Ascending aorta (tissue), 2 donors: ENCODE data around the gene HTT. TPM values are rescaled to one million over a fixed set of nuclear protein-coding genes. Genes with fewer than 3 reads are reported as not detected.
"Not testable (repeated sequence)": the region's sequence is repeated elsewhere in the genome, so short reads cannot be mapped to it uniquely, and the experiment has no call there.

Source experiments
- DNase-seq, 2 donors: peaks; one replicate each; pipeline ENCODE4 v3.0.0-alpha.2; 2019; ENCODE audit warnings: low spot score in 2 of 2
- H3K27ac ChIP-seq, 2 donors: fragments of 200-600 bp; sonication (generic); one replicate each; pipeline ENCODE4 v1.5.1; 2016 to 2017; ENCODE audit warnings: mild to moderate bottlenecking in 1 of 2
- H3K27me3 ChIP-seq: fragments of 200-600 bp; sonication (generic); one replicate; pipeline ENCODE4 v1.5.1; 2017
- H3K36me3 ChIP-seq, 2 donors: fragments of 200-600 bp; sonication (generic); one replicate each; pipeline ENCODE4 v1.5.1; 2016
- H3K4me1 ChIP-seq, 2 donors: fragments of 200-600 bp; sonication (generic); one replicate each; pipeline ENCODE4 v1.5.1; 2016 to 2017; ENCODE audit warnings: mild to moderate bottlenecking in 1 of 2
- H3K4me3 ChIP-seq, 2 donors: fragments of 200-600 bp; sonication (generic); one replicate each; pipeline ENCODE4 v1.5.1; 2016 to 2017; ENCODE audit warnings: mild to moderate bottlenecking in 1 of 2
- H3K9me3 ChIP-seq, 2 donors: fragments of 200-600 bp; sonication (generic); one replicate each; pipeline ENCODE4 v1.5.1; 2016
- CTCF ChIP-seq, 3 experiments: fragments of 200-600 bp in 2 of 3; fragments of 450-650 bp in 1 of 3; sonication (generic) in 2 of 3; IDR thresholded peaks; one replicate each; pipeline ENCODE4 v1.5.1; 2016 to 2019; ENCODE audit warnings: antibody characterized with exemption in 3 of 3, mild to moderate bottlenecking in 1 of 3, moderate library complexity in 1 of 3
- intact Hi-C: fragments of 100-400 bp; cut with DNase I; formaldehyde crosslinking; loops from one replicate; pipeline ENCODE4 v1.15.1; 2023
- total RNA-seq: library from RNA; depleted of rRNA; stranded (reverse); fragments of >200 nt; gene quantifications from one replicate; pipeline ENCODE4 v1.1.0, GENCODE V29; 2016

The HTT gene
- total RNA-seq, 1 donor from 2014 or later, result 23.7 TPM

- intact Hi-C loops, result no loop called here
- Histone ChIP-seq H3K36me3 (peaks cover 10 to 15% of the 10 kb centered on the region in 2 donors), H3K4me1 (no peaks in the 10 kb centered on the region), H3K27me3 (no peaks in the 10 kb centered on the region), H3K27ac (no peak overlapping the region), H3K9me3 (no peaks in the 10 kb centered on the region), H3K4me3 (no peak overlapping the region)
- DNase-seq, result no peak
- TF ChIP-seq CTCF (IDR thresholded peaks at IDR 0.05), result no peak
Measured at GRCh38 chr4:3083732-3084131, 9.3 kb downstream of the HTT start.

- Histone ChIP-seq H3K36me3 (peaks cover 11 to 19% of the 10 kb centered on the region in 2 donors), H3K27ac (no peak overlapping the region), H3K9me3 (no peaks in the 10 kb centered on the region), H3K4me3 (no peak overlapping the region), H3K4me1 (no peaks in the 10 kb centered on the region), H3K27me3 (no peaks in the 10 kb centered on the region)
- intact Hi-C loops, result no loop called here
- no peak for DNase-seq
- no peak for TF ChIP-seq CTCF (IDR thresholded peaks at IDR 0.05)
Measured at GRCh38 chr4:3085948-3086670, 11.6 kb downstream of the HTT start.

- H3K4me1 ChIP-seq, result no peaks in the 10 kb centered on the region
- TF ChIP-seq CTCF (IDR thresholded peaks at IDR 0.05), result no peak
- H3K27me3 ChIP-seq, result no peaks in the 10 kb centered on the region
- DNase-seq, result no peak
- H3K9me3 ChIP-seq, result no peaks in the 10 kb centered on the region
- H3K4me3 ChIP-seq, result no peak overlapping the region
- intact Hi-C loops, result no loop called here
- no peak overlapping the region for H3K27ac ChIP-seq
- H3K36me3 ChIP-seq, result peaks cover 11 to 19% of the 10 kb centered on the region in 2 donors
Measured at GRCh38 chr4:3087115-3087797, 12.8 kb downstream of the HTT start.

- Histone ChIP-seq H3K4me1 (no peaks in the 10 kb centered on the region), H3K4me3 (no peak overlapping the region), H3K27ac (no peak overlapping the region), H3K27me3 (no peaks in the 10 kb centered on the region), H3K9me3 (no peaks in the 10 kb centered on the region), H3K36me3 (peaks cover 26 to 33% of the 10 kb centered on the region in 2 donors)
- no peak for TF ChIP-seq CTCF (IDR thresholded peaks at IDR 0.05)
- no peak for DNase-seq
- intact Hi-C loops, result no loop called here
Measured at GRCh38 chr4:3091464-3091863, 17.0 kb downstream of the HTT start.

GRCh38 chr4:3094701-3095100 lies 20.2 kb downstream of the HTT start:
- H3K4me1 ChIP-seq, H3K4me3 ChIP-seq, H3K9me3 ChIP-seq, H3K27me3 ChIP-seq, DNase-seq, H3K27ac ChIP-seq, intact Hi-C loops: not testable (repeated sequence)
- H3K36me3 ChIP-seq, result peaks cover 16 to 21% of the 10 kb centered on the region in 2 donors

- no peaks in the 10 kb centered on the region for H3K27me3 ChIP-seq
- intact Hi-C loops, result no loop called here
- no peaks in the 10 kb centered on the region for H3K9me3 ChIP-seq
- H3K4me1 ChIP-seq, result no peaks in the 10 kb centered on the region
- no peak for DNase-seq
- H3K27ac ChIP-seq, result no peak overlapping the region
- peaks cover 27 to 34% of the 10 kb centered on the region in 2 donors for H3K36me3 ChIP-seq
- no peak for TF ChIP-seq CTCF (IDR thresholded peaks at IDR 0.05)
- no peak overlapping the region for H3K4me3 ChIP-seq
Measured at GRCh38 chr4:3096202-3096601, 21.7 kb downstream of the HTT start.
